K562 (cell line): ENCODE results near the gene FIZ1. TPM values are rescaled to one million over a fixed set of nuclear protein-coding genes. Genes with fewer than 3 reads are reported as not detected.
A peak's percentile ranks its signal among the peaks of the same experiment; 100 is the strongest.

Experiments used
- ATAC-seq: fragments of 200-7000 bp; cut with Tn5 transposase; 3 replicates; pipeline ENCODE4 v1.9.1; 2020; ENCODE audit warnings: moderate library complexity
- BruUV-seq: library from RNA; stranded (reverse); fragments of 400-500 nt; replicated peaks from 2 replicates; lab custom pipeline; 2021; lab: Mats Ljungman, UMichigan
- CTCF ChIA-PET: fragments of 300-600 bp; formaldehyde crosslinking; extraction: SDS; loops from one replicate; lab custom pipeline; 2021; ENCODE audit warnings: low intra/inter-chr PET ratio; lab: Yijun Ruan, JAX
- POLR2A ChIA-PET: fragments of 300-600, 350-650 bp; sonication (Branson Sonifier 250); formaldehyde crosslinking; extraction: SDS; loops from one replicate; lab custom pipeline; 2021; ENCODE audit warnings: antibody characterized with exemption, inconsistent platforms; lab: Yijun Ruan, JAX
- DNase-seq, 4 experiments: peaks; one replicate each; pipeline versions ENCODE4 v3.0.0 to v3.0.0-alpha.2; 2011 to 2018; ENCODE audit warnings: low spot score in 3 of 4, mixed read lengths in 3 of 4; ENCODE audit errors: extremely low read depth in 1 of 4
- FAIRE-seq: peaks from 2 replicates; lab custom pipeline; 2011; peaks lifted over from hg19 to GRCh38; lab: Jason Lieb, UNC
- H2AFZ ChIP-seq: 2 replicates; pipeline ENCODE4 v1.6.0; 2011; ENCODE audit warnings: low read depth, low read length, control low read depth, inconsistent platforms
- H3K27ac ChIP-seq: fragments of 200-600 bp; 3 replicates; pipeline ENCODE4 v1.8.0; 2011; ENCODE audit warnings: low read depth, mild to moderate bottlenecking, control low read depth, inconsistent platforms, low read length, moderate library complexity, mixed read lengths; ENCODE audit errors: extremely low read depth
- H3K27me3 ChIP-seq, 2 experiments: fragments of 300-600 bp in 1 of 2; 2 replicates in 1 of 2; 3 replicates in 1 of 2; pipeline versions ENCODE4 v1.6.0 to v1.8.0; 2011; ENCODE audit warnings: inconsistent platforms in 2 of 2, low read length in 2 of 2, mild to moderate bottlenecking in 1 of 2, mixed read lengths in 1 of 2, moderate library complexity in 1 of 2; ENCODE audit not compliant: control insufficient read depth in 2 of 2, insufficient read depth in 2 of 2
- H3K36me3 ChIP-seq: fragments of 300-600 bp; 3 replicates; pipeline ENCODE4 v1.8.0; 2011; ENCODE audit warnings: mild to moderate bottlenecking, low read length, inconsistent platforms; ENCODE audit not compliant: control insufficient read depth, insufficient read depth
- H3K4me1 ChIP-seq, 2 experiments: fragments of 200-600 bp in 1 of 2; replicated peaks in 1 of 2; 2 replicates in 1 of 2; 3 replicates in 1 of 2; pipeline versions ENCODE4 v1.5.1 to v1.8.0; 2011; ENCODE audit warnings: inconsistent platforms in 2 of 2, low read length in 2 of 2, mild to moderate bottlenecking in 1 of 2, mixed read lengths in 1 of 2, moderate library complexity in 1 of 2; ENCODE audit not compliant: control insufficient read depth in 2 of 2, insufficient read depth in 2 of 2
- H3K4me2 ChIP-seq: 2 replicates; pipeline ENCODE4 v1.6.1; 2011; ENCODE audit warnings: low read length, control low read depth, inconsistent platforms, mixed read lengths; ENCODE audit not compliant: insufficient read depth
- H3K4me3 ChIP-seq: fragments of 200-600 bp; sonication (generic), shearing (Covaris generic); 2 replicates; pipeline ENCODE4 v1.5.1; 2016; ENCODE audit warnings: control low read depth, inconsistent platforms
- H3K79me2 ChIP-seq: fragments of 200-600 bp; 3 replicates; pipeline ENCODE4 v1.8.0; 2011; ENCODE audit warnings: low read length, inconsistent platforms; ENCODE audit not compliant: control insufficient read depth, insufficient read depth
- H3K9ac ChIP-seq, 2 experiments: 2 replicates each; pipeline versions ENCODE4 v1.6.0 to v1.6.1; 2011; ENCODE audit warnings: low read depth in 2 of 2, low read length in 2 of 2, control low read depth in 1 of 2, inconsistent platforms in 1 of 2, mild to moderate bottlenecking in 1 of 2, mixed read lengths in 1 of 2; ENCODE audit not compliant: insufficient read depth in 1 of 2
- H3K9me1 ChIP-seq: one replicate; pipeline ENCODE4 v1.6.0; 2011; ENCODE audit warnings: inconsistent platforms, mild to moderate bottlenecking, low read length, moderate library complexity; ENCODE audit not compliant: control insufficient read depth, insufficient read depth
- H3K9me3 ChIP-seq: replicated peaks from 2 replicates; pipeline ENCODE4 v1.5.1; 2011; ENCODE audit warnings: low read depth, low read length, inconsistent platforms; ENCODE audit not compliant: control insufficient read depth, insufficient read depth
- H4K20me1 ChIP-seq: replicated peaks from 2 replicates; pipeline ENCODE4 v1.6.1; 2011; ENCODE audit warnings: low read length, inconsistent platforms, mixed read lengths; ENCODE audit not compliant: control insufficient read depth, insufficient read depth
- CGGBP1 ChIP-seq: fragments of 250-450 bp; sonication (Bioruptor Pico); IDR thresholded peaks from 2 replicates; pipeline ENCODE4 v1.9.0; 2021; ENCODE audit warnings: mild to moderate bottlenecking
- ETV1 ChIP-seq: fragments of 450-650 bp; conservative IDR thresholded peaks from 2 replicates; pipeline ENCODE4 v1.6.1; 2016; ENCODE audit warnings: missing genetic modification characterization, control low read depth, low read depth, missing compliant biosample characterization
- EWSR1 ChIP-seq: fragments of 450-650 bp; IDR thresholded peaks from 2 replicates; pipeline ENCODE4 v1.6.1; 2018; ENCODE audit warnings: borderline replicate concordance, mild to moderate bottlenecking, low read depth, moderate library complexity; ENCODE audit not compliant: partially characterized antibody
- EZH2 ChIP-seq: IDR thresholded peaks from 2 replicates; pipeline ENCODE4 v1.6.1; 2012; ENCODE audit warnings: low read depth, mild to moderate bottlenecking, inconsistent platforms, low read length, borderline replicate concordance
- FOXA1 ChIP-seq: fragments of 450-650 bp; IDR thresholded peaks from 2 replicates; pipeline ENCODE4 v1.6.1; 2016; ENCODE audit warnings: mild to moderate bottlenecking, borderline replicate concordance
- SMARCC2 ChIP-seq: fragments of 450-650 bp; IDR thresholded peaks from 2 replicates; pipeline ENCODE4 v1.6.1; 2017; ENCODE audit warnings: antibody characterized with exemption, moderate library complexity, mild to moderate bottlenecking, low read depth
- TRIM28 ChIP-seq: fragments of 450-650 bp; IDR thresholded peaks from 2 replicates; pipeline ENCODE4 v1.6.1; 2017
- TSHZ1 ChIP-seq: fragments of 250-450 bp; sonication (Bioruptor Pico); IDR thresholded peaks from 2 replicates; pipeline ENCODE4 v1.4.0; 2020; ENCODE audit warnings: mild to moderate bottlenecking, moderate library complexity
- ZBTB7A ChIP-seq: IDR thresholded peaks from 2 replicates; pipeline ENCODE4 v1.6.1; 2011; ENCODE audit warnings: low read depth, mild to moderate bottlenecking, low read length, moderate library complexity, borderline replicate concordance; ENCODE audit not compliant: control insufficient read depth
- ZBTB8A ChIP-seq: fragments of 450-650 bp; IDR thresholded peaks from 2 replicates; pipeline ENCODE4 v1.6.1; 2018; ENCODE audit warnings: mild to moderate bottlenecking, moderate library complexity; ENCODE audit not compliant: partially characterized antibody
- ZNF274 ChIP-seq: IDR thresholded peaks from 2 replicates; pipeline ENCODE4 v1.6.1; 2011; ENCODE audit warnings: low read depth, mild to moderate bottlenecking, low read length, moderate library complexity, borderline replicate concordance
- ZNF583 ChIP-seq: fragments of 250-450 bp; sonication (Bioruptor Pico); IDR thresholded peaks from 2 replicates; pipeline ENCODE4 v1.4.0; 2020
- ZSCAN29 ChIP-seq: fragments of 450-650 bp; IDR thresholded peaks from 2 replicates; pipeline ENCODE4 v1.6.1; 2017
- WGBS: fragments of 100-300 bp; shearing (Covaris generic); methylation state at CpG from one replicate; pipeline ENCODE4 v1.1.6; 2016; ENCODE audit warnings: low coverage, mixed read lengths; ENCODE audit not compliant: insufficient coverage; ENCODE audit errors: missing lambda C conversion rate; 5-methylcytosine and 5-hydroxymethylcytosine counted together
- in situ Hi-C: fragments of 300-500 bp; cut with MboI; formaldehyde crosslinking; loops from 4 replicates; pipeline ENCODE4 v1.15.0; 2018; ENCODE audit warnings: inconsistent platforms, mixed read lengths
- intact Hi-C: fragments of 100-400 bp; cut with micrococcal nuclease; formaldehyde crosslinking; loops from 2 replicates; pipeline ENCODE4 v1.14.2; 2022
- polyA plus RNA-seq, 8 experiments: library from polyadenylated mRNA; depleted of rRNA in 4 of 8; stranded (reverse) in 5 of 8; unstranded in 3 of 8; fragments of >200 nt; fragmentation: Nextera tagmentation in 2 of 8; fragmentation: Illumina TruSeq in 1 of 8; extraction: Ambion mirVana in 2 of 8; extraction: Trizol in 1 of 8; gene quantifications; 2 replicates each; pipeline versions ENCODE4 v1.2.1 to v1.2.3, GENCODE V29; 2011 to 2014; ENCODE audit warnings: inconsistent platforms in 1 of 8, missing spikeins in 1 of 8
- total RNA-seq, 7 experiments: library from RNA; depleted of rRNA in 6 of 7; stranded (reverse); fragments of >200 nt in 6 of 7; fragmentation: Illumina TruSeq in 2 of 7; extraction: Trizol in 2 of 7; gene quantifications; 2 replicates each; pipeline versions ENCODE4 v1.2.1 to v1.2.3, GENCODE V29; 2011 to 2021; ENCODE audit warnings: low replicate concordance in 1 of 7
- TF ChIP-seq, protein P1 (sequence below): sonication (generic); formaldehyde crosslinking; IDR thresholded peaks from 2 replicates; pipeline ENCODE4 v1.8.0; 2022; ENCODE audit warnings: mild to moderate bottlenecking, missing genetic modification reagents
- TF ChIP-seq, protein P2 (sequence below), 2 experiments: fragments of 450-650 bp; IDR thresholded peaks; 2 replicates each; pipeline ENCODE4 v1.6.1; 2016

FIZ1 gene
- total and polyA plus RNA-seq, 9 of the 15 experiments (the other 6 are each of a cell fraction or from before 2014, with no cell fraction given), result 0.79 to 17.5 (median 5.5) TPM

GRCh38 chr19:55549500-55550320 lies 49.6 kb downstream of the FIZ1 start:
- ChIA-PET POLR2A (interaction anchor here (0.6 to 0.7 kb wide), 2 partner anchors 430 to 1007 kb away, joined by 3 read pairs; no protein-coding TSS in a partner anchor), CTCF (no interaction called here)
- Histone ChIP-seq H2AFZ (peak overlapping the region; percentile 73), H3K79me2 (no peaks in the 10 kb centered on the region), H3K4me3 (no peak overlapping the region), H3K27ac (no peak overlapping the region), H3K27me3 (peaks cover 0 to 3% of the 10 kb centered on the region in 2 experiments; a peak in 3 of 5 replicates), H3K9me3 (no peaks in the 10 kb centered on the region), H3K9me1 (no peaks in the 10 kb centered on the region), H3K4me1 (peaks cover 35 to 41% of the 10 kb centered on the region in 2 experiments), H3K4me2 (peak overlapping the region; percentile 3; the same call in 1 of the 2 replicates), H3K36me3 (no peaks in the 10 kb centered on the region), H4K20me1 (no peaks in the 10 kb centered on the region), H3K9ac (peak overlapping the region in 1 of 2 experiments; percentile 81; a peak in 2 of 4 replicates)
- intact Hi-C loops (no loop called here), in situ Hi-C loops (no loop called here)
- FAIRE-seq (no peak), ATAC-seq (peak; percentile 21), DNase-seq (no peak)
- 32% methylated on average over 31 of the region's 36 CpGs for WGBS
- BruUV-seq, result no TSS peak
- TF ChIP-seq ZSCAN29, result no peak
- TF ChIP-seq TRIM28, result no peak
- TF ChIP-seq ZNF274, result no peak
- TF ChIP-seq EWSR1, result no peak
- no peak for TF ChIP-seq SMARCC2
- peak; percentile 34; the same call in 1 of the 2 replicates for TF ChIP-seq FOXA1
- TF ChIP-seq, protein P1, sequence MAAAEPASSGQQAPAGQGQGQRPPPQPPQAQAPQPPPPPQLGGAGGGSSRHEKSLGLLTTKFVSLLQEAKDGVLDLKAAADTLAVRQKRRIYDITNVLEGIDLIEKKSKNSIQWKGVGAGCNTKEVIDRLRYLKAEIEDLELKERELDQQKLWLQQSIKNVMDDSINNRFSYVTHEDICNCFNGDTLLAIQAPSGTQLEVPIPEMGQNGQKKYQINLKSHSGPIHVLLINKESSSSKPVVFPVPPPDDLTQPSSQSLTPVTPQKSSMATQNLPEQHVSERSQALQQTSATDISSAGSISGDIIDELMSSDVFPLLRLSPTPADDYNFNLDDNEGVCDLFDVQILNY (CRISPR knock-in tag), result no peak
- TF ChIP-seq CGGBP1, result no peak
- no peak for TF ChIP-seq ZBTB8A
- TF ChIP-seq ZNF583 (CRISPR knock-in tag), result no peak
- TF ChIP-seq ETV1 (tag), result no peak
- TF ChIP-seq ZBTB7A, result no peak
- no peak for TF ChIP-seq EZH2
- TF ChIP-seq TSHZ1 (CRISPR knock-in tag), result no peak
- TF ChIP-seq, protein P2, sequence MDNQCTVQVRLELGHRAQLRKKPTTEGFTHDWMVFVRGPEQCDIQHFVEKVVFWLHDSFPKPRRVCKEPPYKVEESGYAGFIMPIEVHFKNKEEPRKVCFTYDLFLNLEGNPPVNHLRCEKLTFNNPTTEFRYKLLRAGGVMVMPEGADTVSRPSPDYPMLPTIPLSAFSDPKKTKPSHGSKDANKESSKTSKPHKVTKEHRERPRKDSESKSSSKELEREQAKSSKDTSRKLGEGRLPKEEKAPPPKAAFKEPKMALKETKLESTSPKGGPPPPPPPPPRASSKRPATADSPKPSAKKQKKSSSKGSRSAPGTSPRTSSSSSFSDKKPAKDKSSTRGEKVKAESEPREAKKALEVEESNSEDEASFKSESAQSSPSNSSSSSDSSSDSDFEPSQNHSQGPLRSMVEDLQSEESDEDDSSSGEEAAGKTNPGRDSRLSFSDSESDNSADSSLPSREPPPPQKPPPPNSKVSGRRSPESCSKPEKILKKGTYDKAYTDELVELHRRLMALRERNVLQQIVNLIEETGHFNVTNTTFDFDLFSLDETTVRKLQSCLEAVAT (IDR thresholded peaks at IDR 0.05), result no peak
